HCT116 (cell line): ENCODE data around the gene MAP1LC3B. TPM values are rescaled to one million over a fixed set of nuclear protein-coding genes. Genes with fewer than 3 reads are reported as not detected.

Experiments used
- ATAC-seq: fragments of 200-7000 bp; cut with Tn5 transposase; 2 replicates; pipeline ENCODE4 v1.9.1; 2020; ENCODE audit warnings: mild to moderate bottlenecking, moderate library complexity
- BruUV-seq: library from RNA; stranded (reverse); fragments of 400-500 nt; replicated peaks from 2 replicates; lab custom pipeline; 2021; lab: Mats Ljungman, UMichigan
- CTCF ChIA-PET: fragments of 300-600 bp; sonication (Branson Sonifier 250); formaldehyde crosslinking; loops from one replicate; lab custom pipeline; 2021; ENCODE audit warnings: antibody characterized with exemption; lab: Charles Lee
- POLR2A ChIA-PET: fragments of 300-600, 350-600 bp; sonication (Branson Sonifier 250); formaldehyde crosslinking; loops from one replicate; lab custom pipeline; 2021; ENCODE audit warnings: antibody characterized with exemption; lab: Charles Lee
- RAD21 ChIA-PET, 2 experiments: fragments of 300-600 bp; sonication (Branson Sonifier 250); formaldehyde crosslinking; loops; one replicate each; lab custom pipeline; 2023; ENCODE audit warnings: low total read pairs in 2 of 2; ENCODE audit not compliant: uncharacterized antibody in 2 of 2, unreplicated experiment in 2 of 2, low non-redundant PET in 1 of 2; lab: Charles Lee
- DNase-seq: peaks from one replicate; pipeline ENCODE4 v3.0.0-alpha.2; 2010; ENCODE audit warnings: low read depth, low spot score
- H2AFZ ChIP-seq: fragments of 200-600 bp; shearing (Covaris generic), sonication (generic); 2 replicates; pipeline ENCODE4 v1.6.1; 2017; ENCODE audit warnings: low read depth, mixed run types, mixed read lengths, antibody characterized with exemption, low read length; ENCODE audit not compliant: poor library complexity, severe bottlenecking
- H3K27ac ChIP-seq: 2 replicates; pipeline ENCODE4 v1.5.1; 2012; ENCODE audit warnings: low read depth, low read length
- H3K27me3 ChIP-seq: fragments of 200-600 bp; sonication (generic); 2 replicates; pipeline ENCODE4 v1.6.1; 2016; ENCODE audit warnings: mixed run types, low read length, mixed read lengths; ENCODE audit not compliant: insufficient read depth
- H3K36me3 ChIP-seq, 2 experiments: fragments of 200-500 bp in 1 of 2; fragments of 200-600 bp in 1 of 2; sonication (Bioruptor generic) in 1 of 2; sonication (generic) in 1 of 2; 2 replicates each; pipeline versions ENCODE4 v1.5.1 to v1.6.1; 2014 to 2016; ENCODE audit warnings: low read length in 2 of 2, inconsistent platforms in 1 of 2, mixed read lengths in 1 of 2, mixed run types in 1 of 2; ENCODE audit not compliant: insufficient read depth in 2 of 2, control insufficient read depth in 1 of 2
- H3K4me1 ChIP-seq, 2 experiments: fragments of 200-600 bp in 1 of 2; sonication (generic) in 1 of 2; 2 replicates each; pipeline versions ENCODE4 v1.5.1 to v1.6.1; 2012 to 2017; ENCODE audit warnings: low read length in 2 of 2, inconsistent platforms in 1 of 2, mild to moderate bottlenecking in 1 of 2, mixed read lengths in 1 of 2, mixed run types in 1 of 2, moderate library complexity in 1 of 2; ENCODE audit not compliant: insufficient read depth in 2 of 2, control insufficient read depth in 1 of 2
- H3K4me2 ChIP-seq: fragments of 200-600 bp; sonication (generic); 2 replicates; pipeline ENCODE4 v1.6.1; 2017; ENCODE audit warnings: mixed run types, low read length, mixed read lengths
- H3K4me3 ChIP-seq, 2 experiments: fragments of 200-600 bp in 1 of 2; sonication (generic) in 1 of 2; replicated peaks in 1 of 2; 2 replicates each; pipeline ENCODE4 v1.5.1; 2011 to 2016; ENCODE audit warnings: low read length in 2 of 2, control low read depth in 1 of 2, low read depth in 1 of 2, mild to moderate bottlenecking in 1 of 2, mixed read lengths in 1 of 2, mixed run types in 1 of 2
- H3K79me2 ChIP-seq: fragments of 200-600 bp; sonication (generic); 2 replicates; pipeline ENCODE4 v1.6.1; 2017; ENCODE audit warnings: mild to moderate bottlenecking, mixed run types, low read length, moderate library complexity, mixed read lengths; ENCODE audit not compliant: insufficient read depth
- H3K9ac ChIP-seq: fragments of 200-600 bp; sonication (generic); 2 replicates; pipeline ENCODE4 v1.6.1; 2016; ENCODE audit warnings: low read length, mixed read lengths
- H3K9me2 ChIP-seq: fragments of 200-600 bp; sonication (generic), shearing (Covaris generic); 2 replicates; pipeline ENCODE4 v1.6.1; 2017; ENCODE audit warnings: mixed run types, mild to moderate bottlenecking, moderate library complexity; ENCODE audit not compliant: insufficient read depth
- H3K9me3 ChIP-seq, 2 experiments: fragments of 200-500 bp in 1 of 2; fragments of 200-600 bp in 1 of 2; sonication (Bioruptor generic) in 1 of 2; sonication (generic) in 1 of 2; 2 replicates each; pipeline ENCODE4 v1.6.1; 2014 to 2017; ENCODE audit warnings: low read length in 2 of 2, mixed read lengths in 2 of 2, inconsistent platforms in 1 of 2, low read depth in 1 of 2, mild to moderate bottlenecking in 1 of 2, mixed run types in 1 of 2, moderate library complexity in 1 of 2; ENCODE audit not compliant: control insufficient read depth in 1 of 2, insufficient read depth in 1 of 2
- H4K20me1 ChIP-seq: fragments of 200-600 bp; sonication (generic), shearing (Covaris generic); 2 replicates; pipeline ENCODE4 v1.6.1; 2017; ENCODE audit warnings: mixed run types, mild to moderate bottlenecking, moderate library complexity; ENCODE audit not compliant: insufficient read depth
- CEBPB ChIP-seq: IDR thresholded peaks from 2 replicates; pipeline ENCODE4 v1.6.1; 2012; ENCODE audit warnings: low read depth
- EGR1 ChIP-seq: IDR thresholded peaks from 2 replicates; pipeline ENCODE4 v1.6.1; 2012; ENCODE audit warnings: low read depth
- ELF1 ChIP-seq: IDR thresholded peaks from 2 replicates; pipeline ENCODE4 v1.6.1; 2012; ENCODE audit warnings: low read depth, borderline replicate concordance
- EZH2 ChIP-seq: fragments of 200-600 bp; sonication (generic); IDR thresholded peaks from 2 replicates; pipeline ENCODE4 v1.6.1; 2017; ENCODE audit warnings: antibody characterized with exemption, mixed run types
- EZH2phosphoT487 ChIP-seq: fragments of 200-600 bp; IDR thresholded peaks from 2 replicates; pipeline ENCODE4 v1.6.1; 2018; ENCODE audit warnings: antibody characterized with exemption, borderline replicate concordance
- JUND ChIP-seq: IDR thresholded peaks from 2 replicates; pipeline ENCODE4 v1.6.1; 2012
- POLR2A ChIP-seq: IDR thresholded peaks from 2 replicates; pipeline ENCODE4 v1.7.0; 2011; ENCODE audit warnings: borderline replicate concordance; ENCODE audit not compliant: insufficient read depth, insufficient read length; ENCODE audit errors: extremely low read depth
- POLR2AphosphoS5 ChIP-seq: IDR thresholded peaks from 2 replicates; pipeline ENCODE4 v1.6.1; 2011; ENCODE audit warnings: mild to moderate bottlenecking, low read depth, low read length, moderate library complexity
- RAD21 ChIP-seq: IDR thresholded peaks from 2 replicates; pipeline ENCODE4 v1.6.1; 2012; ENCODE audit warnings: low read depth, mild to moderate bottlenecking
- SIN3A ChIP-seq: IDR thresholded peaks from 2 replicates; pipeline ENCODE4 v1.6.1; 2012; ENCODE audit warnings: low read depth
- SP1 ChIP-seq: IDR thresholded peaks from 2 replicates; pipeline ENCODE4 v1.6.1; 2012; ENCODE audit warnings: low read depth
- SRF ChIP-seq: IDR thresholded peaks from 2 replicates; pipeline ENCODE4 v1.6.1; 2012; ENCODE audit warnings: low read depth
- TCF7L2 ChIP-seq: IDR thresholded peaks from 2 replicates; pipeline ENCODE4 v1.7.0; 2011; ENCODE audit warnings: borderline replicate concordance, inconsistent platforms; ENCODE audit not compliant: insufficient read depth, insufficient read length; ENCODE audit errors: extremely low read depth
- ZFX ChIP-seq: fragments of 450-650 bp; IDR thresholded peaks from 2 replicates; pipeline ENCODE4 v1.6.1; 2017
- ZNF274 ChIP-seq: fragments of 200-500 bp; sonication (Bioruptor generic); IDR thresholded peaks from 2 replicates; pipeline ENCODE4 v1.6.1; 2014; ENCODE audit warnings: mild to moderate bottlenecking, low read depth, low read length, inconsistent platforms
- intact Hi-C: fragments of 100-400 bp; cut with micrococcal nuclease; formaldehyde crosslinking; loops from 2 replicates; pipeline ENCODE4 v1.10.0; 2022
- total RNA-seq: library from RNA; stranded (reverse); gene quantifications from one replicate; pipeline ENCODE4 v1.2.1, GENCODE V29; 2021; ENCODE audit not compliant: unreplicated experiment
- TF ChIP-seq, protein P1 (sequence below), 3 experiments: fragments of 200-600 bp in 1 of 3; sonication (generic) in 1 of 3; IDR thresholded peaks in 2 of 3; conservative IDR thresholded peaks in 1 of 3; 2 replicates each; pipeline ENCODE4 v1.5.1; 2012 to 2017; ENCODE audit warnings: low read depth in 2 of 3, low read length in 2 of 3, antibody characterized with exemption in 1 of 3, borderline replicate concordance in 1 of 3, control low read depth in 1 of 3, mild to moderate bottlenecking in 1 of 3, mixed read lengths in 1 of 3, mixed run types in 1 of 3, moderate library complexity in 1 of 3; ENCODE audit not compliant: insufficient read depth in 1 of 3
- TF ChIP-seq, protein P2 (sequence below): IDR thresholded peaks from 2 replicates; pipeline ENCODE4 v1.6.1; 2012; ENCODE audit warnings: low read depth

MAP1LC3B gene
- total RNA-seq, 1 experiment from 2014 or later, result 93.8 TPM

DNA sequence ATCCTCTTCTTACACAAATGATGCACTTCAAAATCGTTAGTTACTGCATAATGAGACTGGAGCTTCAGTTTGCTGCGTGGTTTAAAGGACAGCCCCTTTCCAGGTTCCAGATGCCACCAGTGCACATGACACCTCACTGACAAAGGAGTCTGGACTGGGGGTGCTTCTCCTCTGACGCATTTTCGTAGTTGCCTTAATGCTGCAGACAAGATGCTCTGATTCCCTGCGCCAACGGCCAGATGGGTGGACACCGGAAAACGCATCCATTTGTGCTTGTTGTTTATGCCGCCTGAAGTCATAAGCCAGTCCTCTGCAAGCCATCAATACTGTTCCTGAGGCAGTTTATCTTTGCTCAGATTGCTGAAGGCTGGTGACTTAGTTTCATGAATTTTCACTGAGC is 24.6 kb upstream of the MAP1LC3B start:
- no peak for DNase-seq
- BruUV-seq, result no TSS peak
- no peaks in the 10 kb centered on the region for H3K9me2 ChIP-seq
- TF ChIP-seq EZH2 (no peak), TCF7L2 (no peak), ELF1 (no peak), POLR2A (no peak), EZH2phosphoT487 (no peak), SIN3A (no peak), CEBPB (no peak), SRF (no peak), JUND (no peak), EGR1 (no peak), RAD21 (no peak), SP1 (no peak), ZNF274 (no peak), ZFX (no peak), POLR2AphosphoS5 (no peak)
- TF ChIP-seq, protein P1, sequence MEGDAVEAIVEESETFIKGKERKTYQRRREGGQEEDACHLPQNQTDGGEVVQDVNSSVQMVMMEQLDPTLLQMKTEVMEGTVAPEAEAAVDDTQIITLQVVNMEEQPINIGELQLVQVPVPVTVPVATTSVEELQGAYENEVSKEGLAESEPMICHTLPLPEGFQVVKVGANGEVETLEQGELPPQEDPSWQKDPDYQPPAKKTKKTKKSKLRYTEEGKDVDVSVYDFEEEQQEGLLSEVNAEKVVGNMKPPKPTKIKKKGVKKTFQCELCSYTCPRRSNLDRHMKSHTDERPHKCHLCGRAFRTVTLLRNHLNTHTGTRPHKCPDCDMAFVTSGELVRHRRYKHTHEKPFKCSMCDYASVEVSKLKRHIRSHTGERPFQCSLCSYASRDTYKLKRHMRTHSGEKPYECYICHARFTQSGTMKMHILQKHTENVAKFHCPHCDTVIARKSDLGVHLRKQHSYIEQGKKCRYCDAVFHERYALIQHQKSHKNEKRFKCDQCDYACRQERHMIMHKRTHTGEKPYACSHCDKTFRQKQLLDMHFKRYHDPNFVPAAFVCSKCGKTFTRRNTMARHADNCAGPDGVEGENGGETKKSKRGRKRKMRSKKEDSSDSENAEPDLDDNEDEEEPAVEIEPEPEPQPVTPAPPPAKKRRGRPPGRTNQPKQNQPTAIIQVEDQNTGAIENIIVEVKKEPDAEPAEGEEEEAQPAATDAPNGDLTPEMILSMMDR (IDR thresholded peaks at IDR 0.05 in 2 of 3, conservative IDR thresholded peaks at IDR 0.05 in 1 of 3; ENCODE audit: borderline replicate concordance in 1 of 3, insufficient read depth in 1 of 3, low read depth in 2 of 3, low read length in 2 of 3), result no peak
- TF ChIP-seq, protein P2, sequence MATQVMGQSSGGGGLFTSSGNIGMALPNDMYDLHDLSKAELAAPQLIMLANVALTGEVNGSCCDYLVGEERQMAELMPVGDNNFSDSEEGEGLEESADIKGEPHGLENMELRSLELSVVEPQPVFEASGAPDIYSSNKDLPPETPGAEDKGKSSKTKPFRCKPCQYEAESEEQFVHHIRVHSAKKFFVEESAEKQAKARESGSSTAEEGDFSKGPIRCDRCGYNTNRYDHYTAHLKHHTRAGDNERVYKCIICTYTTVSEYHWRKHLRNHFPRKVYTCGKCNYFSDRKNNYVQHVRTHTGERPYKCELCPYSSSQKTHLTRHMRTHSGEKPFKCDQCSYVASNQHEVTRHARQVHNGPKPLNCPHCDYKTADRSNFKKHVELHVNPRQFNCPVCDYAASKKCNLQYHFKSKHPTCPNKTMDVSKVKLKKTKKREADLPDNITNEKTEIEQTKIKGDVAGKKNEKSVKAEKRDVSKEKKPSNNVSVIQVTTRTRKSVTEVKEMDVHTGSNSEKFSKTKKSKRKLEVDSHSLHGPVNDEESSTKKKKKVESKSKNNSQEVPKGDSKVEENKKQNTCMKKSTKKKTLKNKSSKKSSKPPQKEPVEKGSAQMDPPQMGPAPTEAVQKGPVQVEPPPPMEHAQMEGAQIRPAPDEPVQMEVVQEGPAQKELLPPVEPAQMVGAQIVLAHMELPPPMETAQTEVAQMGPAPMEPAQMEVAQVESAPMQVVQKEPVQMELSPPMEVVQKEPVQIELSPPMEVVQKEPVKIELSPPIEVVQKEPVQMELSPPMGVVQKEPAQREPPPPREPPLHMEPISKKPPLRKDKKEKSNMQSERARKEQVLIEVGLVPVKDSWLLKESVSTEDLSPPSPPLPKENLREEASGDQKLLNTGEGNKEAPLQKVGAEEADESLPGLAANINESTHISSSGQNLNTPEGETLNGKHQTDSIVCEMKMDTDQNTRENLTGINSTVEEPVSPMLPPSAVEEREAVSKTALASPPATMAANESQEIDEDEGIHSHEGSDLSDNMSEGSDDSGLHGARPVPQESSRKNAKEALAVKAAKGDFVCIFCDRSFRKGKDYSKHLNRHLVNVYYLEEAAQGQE, result no peak
- TF ChIP-seq, all 23 proteins: peak for 0
- Histone ChIP-seq H3K4me2 (no peak overlapping the region), H3K79me2 (peaks cover 96% of the 10 kb centered on the region), H3K27ac (no peak overlapping the region), H3K9me3 (no peaks in the 10 kb centered on the region), H4K20me1 (peaks cover 16% of the 10 kb centered on the region; the same call in 1 of the 2 replicates), H3K4me3 (no peak overlapping the region), H3K4me1 (peaks cover 0 to 7% of the 10 kb centered on the region in 2 experiments; a peak in 2 of 4 replicates), H3K27me3 (no peaks in the 10 kb centered on the region), H2AFZ (no peak overlapping the region), H3K36me3 (peaks cover 3 to 6% of the 10 kb centered on the region in 2 experiments; a peak in 1 of 4 replicates), H3K9ac (no peak overlapping the region)
- POLR2A ChIA-PET, result no interaction called here
- intact Hi-C loops, result no loop called here
- RAD21 ChIA-PET, result no interaction called here
- no peak for ATAC-seq
- CTCF ChIA-PET, result no interaction called here
